Gastroesophageal sphincter (tissue), 4 donors: ENCODE results near the gene C10orf120. TPM values are rescaled to one million over a fixed set of nuclear protein-coding genes. Genes with fewer than 3 reads are reported as not detected.

Experiments used
- ATAC-seq: fragments of 150-250 bp; one replicate; pipeline ENCODE4 v1.9.1; 2016; ENCODE audit warnings: mild to moderate bottlenecking, moderate library complexity
- H3K27ac ChIP-seq, 4 donors: fragments of 200-600 bp; sonication (generic) in 3 of 4; 1 replicate in 3 of 4; 2 replicates in 1 of 4; pipeline ENCODE4 v1.5.1; 2016 to 2019
- H3K27me3 ChIP-seq: fragments of 200-600 bp; sonication (generic); one replicate; pipeline ENCODE4 v1.5.1; 2019
- H3K36me3 ChIP-seq, 2 donors: fragments of 200-600 bp; sonication (generic); one replicate each; pipeline ENCODE4 v1.5.1; 2019; ENCODE audit warnings: control low read depth in 1 of 2
- H3K4me1 ChIP-seq, 3 donors: fragments of 200-600 bp; sonication (generic); 1 replicate in 2 of 3; 2 replicates in 1 of 3; pipeline ENCODE4 v1.5.1; 2016 to 2019; ENCODE audit warnings: control low read depth in 2 of 3
- H3K4me3 ChIP-seq, 2 donors: fragments of 200-600 bp; sonication (generic); one replicate each; pipeline ENCODE4 v1.5.1; 2019; ENCODE audit warnings: mild to moderate bottlenecking in 1 of 2, moderate library complexity in 1 of 2
- H3K9me3 ChIP-seq, 3 donors: fragments of 200-600 bp; sonication (generic); one replicate each; pipeline ENCODE4 v1.5.1; 2017 to 2019; ENCODE audit warnings: control low read depth in 2 of 3
- CTCF ChIP-seq, 4 experiments: fragments of 200-600 bp in 2 of 4; fragments of 450-650 bp in 2 of 4; sonication (generic) in 1 of 4; IDR thresholded peaks; one replicate each; pipeline ENCODE4 v1.5.1; 2017 to 2019; ENCODE audit warnings: antibody characterized with exemption in 4 of 4, mild to moderate bottlenecking in 2 of 4, moderate library complexity in 2 of 4
- EP300 ChIP-seq: sonication (generic); formaldehyde crosslinking; IDR thresholded peaks from one replicate; pipeline ENCODE4 v1.6.1; 2017; ENCODE audit warnings: antibody characterized with exemption, mild to moderate bottlenecking
- POLR2A ChIP-seq, 2 donors: fragments of 450-650 bp; IDR thresholded peaks; one replicate each; pipeline ENCODE4 v1.6.1; 2017; ENCODE audit warnings: antibody characterized with exemption in 2 of 2, mild to moderate bottlenecking in 2 of 2, moderate library complexity in 1 of 2
- POLR2AphosphoS5 ChIP-seq: sonication (generic); formaldehyde crosslinking; IDR thresholded peaks from one replicate; pipeline ENCODE4 v1.6.1; 2017; ENCODE audit warnings: antibody characterized with exemption
- WGBS, 2 donors: methylation state at CpG; one replicate each; pipeline ENCODE4 v1.1.5; 2018; ENCODE audit warnings: low coverage in 1 of 2; 5-methylcytosine and 5-hydroxymethylcytosine counted together
- total RNA-seq, 4 donors: library from RNA; depleted of rRNA; stranded (reverse); fragments of >200 nt; gene quantifications; one replicate each; pipeline ENCODE4 v1.1.0, GENCODE V29; 2016

C10orf120 gene
- total RNA-seq, 4 donors from 2014 or later, result not detected

DNA sequence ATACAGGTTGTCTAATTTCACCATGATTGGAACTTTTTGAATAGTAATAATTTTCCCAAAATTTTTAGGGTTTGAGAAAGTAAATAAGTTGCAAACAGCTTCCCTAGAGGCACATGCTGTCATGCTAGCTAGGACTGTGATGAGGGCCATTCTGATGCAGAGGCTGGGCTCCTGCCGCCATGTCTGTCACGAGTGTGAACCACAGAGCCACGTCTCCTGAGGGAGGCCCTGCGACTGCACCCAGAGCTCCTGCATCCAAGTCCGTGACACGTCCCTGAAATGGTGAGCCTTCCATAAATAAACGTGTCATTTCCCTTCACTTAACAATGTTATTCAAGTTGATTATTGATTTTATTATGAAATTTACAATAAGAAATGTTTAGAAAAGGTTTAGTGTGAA is 40.0 kb downstream of the C10orf120 start:
- TF ChIP-seq POLR2AphosphoS5 (no peak), EP300 (no peak), POLR2A (IDR thresholded peaks at IDR 0.05) (no peak), CTCF (IDR thresholded peaks at IDR 0.05) (no peak)
- WGBS, 2 donors, result 67 to 72% methylated on average over 7 of the region's 7 CpGs
- H3K27me3 ChIP-seq, result peaks cover 14% of the 10 kb centered on the region
- no peaks in the 10 kb centered on the region for H3K36me3 ChIP-seq
- no peaks in the 10 kb centered on the region for H3K9me3 ChIP-seq
- no peak overlapping the region for H3K27ac ChIP-seq
- H3K4me1 ChIP-seq, result no peaks in the 10 kb centered on the region
- no peak overlapping the region for H3K4me3 ChIP-seq
- no peak for ATAC-seq

GRCh38 chr10:122659126-122659525 is 40.5 kb downstream of the C10orf120 start:
- Histone ChIP-seq H3K9me3 (no peaks in the 10 kb centered on the region), H3K27ac (no peak overlapping the region), H3K4me3 (no peak overlapping the region), H3K36me3 (no peaks in the 10 kb centered on the region), H3K4me1 (no peaks in the 10 kb centered on the region), H3K27me3 (peaks cover 8% of the 10 kb centered on the region)
- TF ChIP-seq POLR2A (IDR thresholded peaks at IDR 0.05) (no peak), CTCF (IDR thresholded peaks at IDR 0.05) (no peak), EP300 (no peak), POLR2AphosphoS5 (no peak)
- ATAC-seq, result no peak
- 75 to 89% methylated on average over 2 to 6 of the region's 6 CpGs for WGBS, 2 donors

GRCh38 chr10:122658356-122659049 is 41.1 kb downstream of the C10orf120 start:
- Histone ChIP-seq H3K4me1 (no peaks in the 10 kb centered on the region), H3K27ac (no peak overlapping the region), H3K36me3 (no peaks in the 10 kb centered on the region), H3K4me3 (no peak overlapping the region), H3K27me3 (peaks cover 4% of the 10 kb centered on the region), H3K9me3 (no peaks in the 10 kb centered on the region)
- TF ChIP-seq EP300 (no peak), POLR2AphosphoS5 (no peak), POLR2A (IDR thresholded peaks at IDR 0.05) (no peak), CTCF (IDR thresholded peaks at IDR 0.05) (no peak)
- ATAC-seq, result no peak
- WGBS, 2 donors, result 70 to 75% methylated on average over 2 to 5 of the region's 8 CpGs

DNA sequence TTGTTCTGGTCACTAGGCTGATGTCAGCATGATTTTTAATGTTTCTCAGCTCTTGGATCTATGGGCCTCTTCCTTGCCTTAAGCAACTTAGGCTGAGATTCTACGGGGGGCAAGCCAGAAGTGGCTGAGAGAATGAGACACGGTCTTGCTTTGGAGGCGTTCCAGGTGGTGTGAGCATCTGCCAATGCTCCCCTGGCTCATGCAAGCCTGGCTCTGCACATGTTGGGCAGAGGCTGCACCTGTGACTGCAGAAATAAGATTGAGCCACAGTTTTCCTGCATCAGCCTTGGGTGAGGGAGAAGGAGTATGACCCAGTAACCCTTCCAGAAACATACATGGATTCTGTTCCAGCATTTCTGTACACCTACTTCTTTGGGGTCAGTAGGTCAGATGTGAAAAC is 41.9 kb downstream of the C10orf120 start:
- Histone ChIP-seq H3K4me3 (no peak overlapping the region), H3K4me1 (no peaks in the 10 kb centered on the region), H3K27ac (no peak overlapping the region), H3K9me3 (no peaks in the 10 kb centered on the region), H3K27me3 (peaks cover 4% of the 10 kb centered on the region), H3K36me3 (no peaks in the 10 kb centered on the region)
- WGBS, 2 donors, result 40 to 57% methylated on average over 2 to 3 of the region's 3 CpGs
- TF ChIP-seq POLR2AphosphoS5 (no peak), CTCF (IDR thresholded peaks at IDR 0.05) (no peak), EP300 (no peak), POLR2A (IDR thresholded peaks at IDR 0.05) (no peak)
- no peak for ATAC-seq

- WGBS, 2 donors, result 78 to 80% methylated on average over 1 to 3 of the region's 4 CpGs
- Histone ChIP-seq H3K27ac (no peak overlapping the region), H3K4me1 (no peaks in the 10 kb centered on the region), H3K36me3 (no peaks in the 10 kb centered on the region), H3K4me3 (no peak overlapping the region), H3K27me3 (peaks cover 9% of the 10 kb centered on the region), H3K9me3 (peaks cover 0 to 3% (median 0%) of the 10 kb centered on the region in 3 donors)
- TF ChIP-seq POLR2AphosphoS5 (no peak), POLR2A (IDR thresholded peaks at IDR 0.05) (no peak), CTCF (IDR thresholded peaks at IDR 0.05) (no peak), EP300 (no peak)
- ATAC-seq, result no peak
Measured at GRCh38 chr10:122657255-122657654, 42.4 kb downstream of the C10orf120 start.
